HFF-Myc (cell line): ENCODE data around the gene DDX59.

Experiments used
- DNase-seq: peaks from one replicate; pipeline ENCODE4 v3.0.0-alpha.2; 2011; ENCODE audit warnings: low read depth; ENCODE audit errors: extremely low read depth
- H3K4me3 ChIP-seq: replicated peaks from 2 replicates; pipeline ENCODE4 v1.5.1; 2011; ENCODE audit warnings: low read depth, mild to moderate bottlenecking, control low read depth, low read length
- TF ChIP-seq, protein P1 (sequence below): IDR thresholded peaks from 2 replicates; pipeline ENCODE4 v1.5.1; 2012; ENCODE audit warnings: mild to moderate bottlenecking, low read depth, low read length, control low read depth; ENCODE audit errors: missing control alignments

DDX59 gene

DNA sequence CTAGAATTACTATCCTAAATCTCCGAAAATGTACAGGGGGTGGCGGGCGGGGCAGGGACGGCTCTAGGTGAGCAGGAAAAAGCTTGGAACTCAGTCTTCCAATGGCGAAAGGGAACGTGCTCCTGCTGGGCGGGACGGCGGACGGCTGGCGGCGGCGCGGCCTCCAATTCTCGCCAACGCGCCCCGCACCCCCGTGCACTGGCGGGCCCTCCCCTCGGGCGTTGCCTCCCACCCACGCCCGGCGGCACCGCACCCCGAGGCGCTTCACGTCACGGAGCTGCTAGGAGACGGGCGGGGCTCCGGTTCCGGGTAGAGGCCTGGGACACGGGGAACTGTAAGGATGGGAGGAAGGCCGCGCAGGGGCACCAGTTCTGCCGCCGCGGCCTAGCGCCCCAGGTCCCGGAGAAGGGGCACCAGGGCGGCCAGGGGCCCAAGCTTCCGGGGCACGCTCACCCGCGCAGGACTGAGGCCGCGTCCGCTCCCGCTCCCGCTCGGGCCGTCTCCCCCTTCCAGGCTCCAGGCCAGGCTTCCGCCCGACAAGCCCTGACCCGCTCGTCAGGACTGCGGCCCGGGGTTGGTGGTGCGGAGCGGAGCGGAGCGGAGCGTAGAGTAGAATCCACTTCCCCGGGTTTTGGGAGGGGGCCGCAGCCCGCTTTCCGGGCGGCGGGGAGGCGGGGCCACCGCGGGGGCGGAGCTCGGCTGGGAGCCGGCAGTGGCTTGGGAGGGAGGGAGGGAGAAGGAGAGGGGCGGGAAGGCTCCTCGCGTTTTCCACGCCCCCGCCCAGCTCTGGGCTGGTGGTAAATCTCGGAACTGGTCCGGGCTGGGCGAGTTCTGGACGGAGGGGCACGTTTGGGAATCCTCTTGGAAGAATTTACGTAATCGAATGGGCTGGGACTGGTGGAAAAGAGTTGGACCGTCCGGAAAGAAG lies at the start of gene DDX59:
TSS of gene DDX59 (minus strand) at position 594 of the 928 bp plus-strand sequence. CDS start 3,167 bp downstream, outside the sequence.
- H3K4me3 ChIP-seq, result peak within 1 kb of the TSS; percentile 68
- TF ChIP-seq, protein P1, sequence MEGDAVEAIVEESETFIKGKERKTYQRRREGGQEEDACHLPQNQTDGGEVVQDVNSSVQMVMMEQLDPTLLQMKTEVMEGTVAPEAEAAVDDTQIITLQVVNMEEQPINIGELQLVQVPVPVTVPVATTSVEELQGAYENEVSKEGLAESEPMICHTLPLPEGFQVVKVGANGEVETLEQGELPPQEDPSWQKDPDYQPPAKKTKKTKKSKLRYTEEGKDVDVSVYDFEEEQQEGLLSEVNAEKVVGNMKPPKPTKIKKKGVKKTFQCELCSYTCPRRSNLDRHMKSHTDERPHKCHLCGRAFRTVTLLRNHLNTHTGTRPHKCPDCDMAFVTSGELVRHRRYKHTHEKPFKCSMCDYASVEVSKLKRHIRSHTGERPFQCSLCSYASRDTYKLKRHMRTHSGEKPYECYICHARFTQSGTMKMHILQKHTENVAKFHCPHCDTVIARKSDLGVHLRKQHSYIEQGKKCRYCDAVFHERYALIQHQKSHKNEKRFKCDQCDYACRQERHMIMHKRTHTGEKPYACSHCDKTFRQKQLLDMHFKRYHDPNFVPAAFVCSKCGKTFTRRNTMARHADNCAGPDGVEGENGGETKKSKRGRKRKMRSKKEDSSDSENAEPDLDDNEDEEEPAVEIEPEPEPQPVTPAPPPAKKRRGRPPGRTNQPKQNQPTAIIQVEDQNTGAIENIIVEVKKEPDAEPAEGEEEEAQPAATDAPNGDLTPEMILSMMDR, result no peak
- peak; percentile 91 for DNase-seq

DNA sequence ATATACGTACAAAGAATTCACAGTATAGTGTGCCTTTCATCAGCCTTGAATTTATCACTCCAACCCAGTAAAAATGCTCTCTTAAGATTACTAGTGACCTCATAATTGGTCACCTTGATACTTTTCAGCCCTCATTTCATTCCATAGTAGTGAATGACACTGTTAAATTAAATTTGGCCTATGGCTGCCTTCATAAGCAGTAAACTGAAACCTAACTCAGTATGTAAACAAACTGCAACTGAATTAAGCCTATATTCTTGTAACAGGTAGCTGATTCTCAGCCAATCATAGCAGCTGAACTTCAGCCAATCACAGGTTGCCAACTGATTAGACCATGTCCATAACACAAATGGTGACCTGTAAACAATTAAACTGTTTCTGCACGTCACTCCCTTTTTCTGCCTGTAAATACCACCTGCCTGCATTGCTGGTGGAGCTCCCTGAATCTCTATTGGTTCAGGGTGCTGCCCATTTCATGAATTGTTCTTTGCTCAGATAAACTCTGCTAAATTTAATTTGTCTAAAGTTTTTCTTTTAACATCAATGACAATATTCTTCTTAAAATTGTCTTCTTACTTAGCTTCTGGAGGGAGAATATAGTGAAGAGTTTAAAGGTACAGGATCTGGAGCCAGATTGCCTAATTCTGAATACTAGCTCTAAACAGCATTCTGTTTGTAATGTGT lies 44.9 kb upstream of the DDX59 start:
- no peak for DNase-seq
- no peak overlapping the region for H3K4me3 ChIP-seq
- TF ChIP-seq, protein P1, result no peak

DNA sequence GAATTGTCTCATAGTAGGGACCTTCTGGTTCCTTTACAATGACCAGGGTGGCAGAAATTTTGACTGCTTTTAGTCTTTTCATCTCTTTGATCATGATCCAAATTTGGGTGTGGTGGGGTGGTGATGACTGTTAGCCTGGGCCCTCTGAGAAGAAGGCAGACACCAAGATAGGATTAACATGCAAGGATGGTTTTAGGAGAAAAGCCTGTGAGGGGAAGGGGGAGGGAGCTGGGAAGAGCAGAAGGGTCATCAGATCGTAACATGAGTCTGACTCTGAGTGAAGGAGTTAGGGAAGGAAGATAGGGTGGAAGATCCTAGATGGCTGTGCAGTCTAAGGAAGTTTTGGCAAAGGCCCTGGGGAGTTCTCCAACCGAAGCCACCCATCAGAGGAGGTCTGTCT lies 40.5 kb upstream of the DDX59 start:
- no peak overlapping the region for H3K4me3 ChIP-seq
- TF ChIP-seq, protein P1, result no peak
- no peak for DNase-seq

DNA sequence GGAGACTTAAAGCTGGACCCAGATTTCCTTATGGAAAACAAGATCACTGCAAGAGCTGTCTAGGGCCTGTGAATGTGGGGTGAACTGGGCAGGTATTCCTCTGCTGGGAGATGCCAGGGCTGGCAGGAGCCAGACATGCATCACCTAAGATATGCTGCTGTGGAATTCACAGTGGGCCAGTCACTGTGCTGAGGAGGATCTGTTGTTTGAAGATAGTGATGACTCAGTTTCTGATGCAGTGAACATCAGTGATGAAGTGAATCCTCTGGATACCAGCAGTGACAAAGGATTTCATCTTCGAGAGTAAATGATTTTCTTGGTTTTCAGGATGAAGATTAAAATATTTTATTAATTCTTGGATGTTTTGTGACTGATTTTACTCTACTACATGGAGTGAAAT lies 39.1 kb upstream of the DDX59 start:
- no peak for DNase-seq
- TF ChIP-seq, protein P1, result no peak
- no peak overlapping the region for H3K4me3 ChIP-seq

DNA sequence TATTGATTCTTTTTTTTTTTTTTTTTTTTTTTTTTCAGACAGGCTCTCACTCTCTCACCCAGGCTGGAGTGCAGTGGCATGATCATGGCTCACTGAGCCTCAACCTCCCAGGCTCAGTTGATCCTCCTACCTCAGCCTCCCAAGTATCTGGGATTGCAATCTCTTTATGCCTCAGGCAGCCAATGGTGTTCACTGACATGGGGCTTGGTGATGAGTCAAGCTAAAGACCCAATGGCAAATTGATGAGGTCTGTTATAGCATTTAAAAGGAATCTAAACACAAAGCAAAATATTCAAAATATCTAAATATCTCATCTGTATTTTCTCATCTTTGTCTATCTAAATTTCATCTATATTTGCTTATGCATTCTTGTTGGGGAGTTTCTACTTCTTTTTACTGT lies 38.5 kb upstream of the DDX59 start:
- DNase-seq, result no peak
- H3K4me3 ChIP-seq, result no peak overlapping the region
- TF ChIP-seq, protein P1, result no peak

DNA sequence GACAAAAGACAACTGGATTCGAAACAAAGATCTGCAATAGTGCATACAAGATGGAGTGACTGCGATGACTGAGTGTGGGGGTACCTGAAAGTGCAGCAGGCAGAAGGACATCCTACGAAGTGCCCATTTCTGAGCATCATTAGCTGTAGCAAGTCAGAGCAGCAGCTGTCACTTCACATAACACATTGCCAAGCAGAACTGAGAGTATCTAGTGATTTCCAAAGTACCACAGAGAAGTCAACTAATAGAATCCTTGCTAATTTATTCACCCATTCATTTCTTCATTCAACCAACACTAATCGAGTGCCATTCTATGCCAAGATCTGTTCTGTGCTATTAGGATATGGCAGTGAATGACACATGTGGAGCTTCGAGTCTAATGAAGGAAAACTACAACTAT lies 37.4 kb upstream of the DDX59 start:
- H3K4me3 ChIP-seq, result no peak overlapping the region
- no peak for DNase-seq

More for the DNA sequence above, 37.4 kb upstream of the DDX59 start:
- TF ChIP-seq, protein P1, result no peak
